Panc1 (cell line): ENCODE data around the gene PLEKHM2. TPM values are rescaled to one million over a fixed set of nuclear protein-coding genes. Genes with fewer than 3 reads are reported as not detected.

ENCODE experiments used
- ATAC-seq: fragments of 200-7000 bp; cut with Tn5 transposase; 2 replicates; pipeline ENCODE4 v1.9.1; 2020; ENCODE audit warnings: mild to moderate bottlenecking, moderate library complexity
- BruUV-seq: library from RNA; stranded (reverse); fragments of 400-500 nt; replicated peaks from 2 replicates; lab custom pipeline; 2021; lab: Mats Ljungman, UMichigan
- CTCF ChIA-PET: fragments of 300-600 bp; sonication (Branson Sonifier 250); formaldehyde crosslinking; loops from one replicate; lab custom pipeline; 2022; ENCODE audit warnings: antibody characterized with exemption; lab: Charles Lee
- POLR2A ChIA-PET: fragments of 300-600 bp; sonication (Branson Sonifier 250); formaldehyde crosslinking; loops from one replicate; lab custom pipeline; 2022; ENCODE audit warnings: antibody characterized with exemption; lab: Charles Lee
- DNase-seq: peaks from one replicate; pipeline ENCODE4 v3.0.0-alpha.2; 2010; ENCODE audit warnings: low read depth, low spot score
- H3K27ac ChIP-seq: 2 replicates; pipeline ENCODE4 v1.5.1; 2011; ENCODE audit warnings: mild to moderate bottlenecking, low read length, inconsistent platforms
- H3K27me3 ChIP-seq: fragments of 200-500 bp; sonication (Bioruptor generic); 2 replicates; pipeline ENCODE4 v1.6.0; 2014; ENCODE audit warnings: low read length, inconsistent platforms; ENCODE audit not compliant: control insufficient read depth, insufficient read depth
- H3K36me3 ChIP-seq: fragments of 200-500 bp; sonication (Bioruptor generic); 2 replicates; pipeline ENCODE4 v1.5.1; 2014; ENCODE audit warnings: inconsistent platforms, mild to moderate bottlenecking, low read length, moderate library complexity; ENCODE audit not compliant: control insufficient read depth, insufficient read depth
- H3K4me1 ChIP-seq: 2 replicates; pipeline ENCODE4 v1.5.1; 2011; ENCODE audit warnings: inconsistent platforms, mild to moderate bottlenecking, low read length, moderate library complexity; ENCODE audit not compliant: control insufficient read depth, insufficient read depth
- H3K4me3 ChIP-seq, 2 experiments: 2 replicates each; pipeline ENCODE4 v1.5.1; 2011 to 2012; ENCODE audit warnings: low read depth in 2 of 2, low read length in 2 of 2, mild to moderate bottlenecking in 2 of 2, inconsistent platforms in 1 of 2, moderate library complexity in 1 of 2
- H3K9me3 ChIP-seq: fragments of 200-500 bp; sonication (Bioruptor generic); 2 replicates; pipeline ENCODE4 v1.5.1; 2014; ENCODE audit warnings: low read depth, mild to moderate bottlenecking, inconsistent platforms, low read length, moderate library complexity; ENCODE audit not compliant: control insufficient read depth, insufficient read depth
- POLR2AphosphoS5 ChIP-seq: IDR thresholded peaks from 2 replicates; pipeline ENCODE4 v1.6.1; 2012; ENCODE audit warnings: mild to moderate bottlenecking, low read depth, low read length, moderate library complexity
- SIN3A ChIP-seq: IDR thresholded peaks from 2 replicates; pipeline ENCODE4 v1.6.1; 2012; ENCODE audit warnings: low read depth, mild to moderate bottlenecking, low read length, moderate library complexity, borderline replicate concordance; ENCODE audit not compliant: insufficient read depth
- TCF7L2 ChIP-seq: IDR thresholded peaks from 2 replicates; pipeline ENCODE4 v1.6.1; 2011; ENCODE audit warnings: mild to moderate bottlenecking, low read depth, low read length, inconsistent platforms
- in situ Hi-C: cut with HindIII; loops from 2 replicates; pipeline ENCODE4 v1.10.0; 2016; ENCODE audit warnings: low sequenced_read_pairs, low pct_unique_long_range_greater_than_20kb
- intact Hi-C: fragments of 100-400 bp; cut with micrococcal nuclease; formaldehyde crosslinking; loops from one replicate; pipeline ENCODE4 v1.10.0; 2022; ENCODE audit not compliant: unreplicated experiment
- total RNA-seq: library from RNA; stranded (reverse); gene quantifications from one replicate; pipeline ENCODE4 v1.2.1, GENCODE V29; 2021; ENCODE audit not compliant: unreplicated experiment
- TF ChIP-seq, protein P1 (sequence below), 2 experiments: IDR thresholded peaks; 2 replicates each; pipeline ENCODE4 v1.6.1; 2011 to 2012; ENCODE audit warnings: low read depth in 2 of 2, control low read depth in 1 of 2, low read length in 1 of 2, mild to moderate bottlenecking in 1 of 2, moderate library complexity in 1 of 2; ENCODE audit not compliant: insufficient read depth in 1 of 2
- TF ChIP-seq, protein P2 (sequence below): fragments of 450-650 bp; IDR thresholded peaks from 2 replicates; pipeline ENCODE4 v1.5.1; 2017; ENCODE audit warnings: mild to moderate bottlenecking

Gene PLEKHM2
- total RNA-seq, 1 experiment from 2014 or later, result 54.6 TPM

DNA sequence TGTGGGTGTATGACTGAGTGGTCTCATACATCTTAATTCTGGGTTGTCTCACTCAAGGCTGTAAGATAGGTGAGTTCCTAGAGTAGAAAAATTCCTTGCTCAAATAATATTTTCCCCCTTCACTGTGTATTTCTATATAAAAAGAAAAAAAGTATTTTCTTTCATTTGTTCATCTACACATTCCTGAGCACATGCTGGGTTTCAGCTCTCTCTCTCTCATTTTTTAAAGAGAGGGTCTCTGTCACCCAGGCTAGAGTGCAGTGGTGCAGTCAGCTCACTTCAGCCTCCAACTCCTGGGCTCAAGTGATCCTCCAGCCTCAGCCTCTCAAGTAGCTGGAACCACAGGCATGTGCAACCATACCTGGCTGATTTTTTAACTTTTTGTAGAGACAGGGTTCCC lies 44.9 kb upstream of the PLEKHM2 start:
- ChIA-PET POLR2A (no interaction called here), CTCF (no interaction called here)
- peaks cover 18% of the 10 kb centered on the region for H3K36me3 ChIP-seq
- no peak overlapping the region for H3K27ac ChIP-seq
- ATAC-seq, result no peak
- H3K9me3 ChIP-seq, result no peaks in the 10 kb centered on the region
- no peak overlapping the region for H3K4me3 ChIP-seq
- TF ChIP-seq TCF7L2, result no peak
- TF ChIP-seq POLR2AphosphoS5, result no peak
- TF ChIP-seq, protein P1, sequence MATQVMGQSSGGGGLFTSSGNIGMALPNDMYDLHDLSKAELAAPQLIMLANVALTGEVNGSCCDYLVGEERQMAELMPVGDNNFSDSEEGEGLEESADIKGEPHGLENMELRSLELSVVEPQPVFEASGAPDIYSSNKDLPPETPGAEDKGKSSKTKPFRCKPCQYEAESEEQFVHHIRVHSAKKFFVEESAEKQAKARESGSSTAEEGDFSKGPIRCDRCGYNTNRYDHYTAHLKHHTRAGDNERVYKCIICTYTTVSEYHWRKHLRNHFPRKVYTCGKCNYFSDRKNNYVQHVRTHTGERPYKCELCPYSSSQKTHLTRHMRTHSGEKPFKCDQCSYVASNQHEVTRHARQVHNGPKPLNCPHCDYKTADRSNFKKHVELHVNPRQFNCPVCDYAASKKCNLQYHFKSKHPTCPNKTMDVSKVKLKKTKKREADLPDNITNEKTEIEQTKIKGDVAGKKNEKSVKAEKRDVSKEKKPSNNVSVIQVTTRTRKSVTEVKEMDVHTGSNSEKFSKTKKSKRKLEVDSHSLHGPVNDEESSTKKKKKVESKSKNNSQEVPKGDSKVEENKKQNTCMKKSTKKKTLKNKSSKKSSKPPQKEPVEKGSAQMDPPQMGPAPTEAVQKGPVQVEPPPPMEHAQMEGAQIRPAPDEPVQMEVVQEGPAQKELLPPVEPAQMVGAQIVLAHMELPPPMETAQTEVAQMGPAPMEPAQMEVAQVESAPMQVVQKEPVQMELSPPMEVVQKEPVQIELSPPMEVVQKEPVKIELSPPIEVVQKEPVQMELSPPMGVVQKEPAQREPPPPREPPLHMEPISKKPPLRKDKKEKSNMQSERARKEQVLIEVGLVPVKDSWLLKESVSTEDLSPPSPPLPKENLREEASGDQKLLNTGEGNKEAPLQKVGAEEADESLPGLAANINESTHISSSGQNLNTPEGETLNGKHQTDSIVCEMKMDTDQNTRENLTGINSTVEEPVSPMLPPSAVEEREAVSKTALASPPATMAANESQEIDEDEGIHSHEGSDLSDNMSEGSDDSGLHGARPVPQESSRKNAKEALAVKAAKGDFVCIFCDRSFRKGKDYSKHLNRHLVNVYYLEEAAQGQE (IDR thresholded peaks at IDR 0.05; ENCODE audit: insufficient read depth in 1 of 2, low read depth in 2 of 2, low read length in 1 of 2), result no peak
- TF ChIP-seq SIN3A, result no peak
- TF ChIP-seq, protein P2, sequence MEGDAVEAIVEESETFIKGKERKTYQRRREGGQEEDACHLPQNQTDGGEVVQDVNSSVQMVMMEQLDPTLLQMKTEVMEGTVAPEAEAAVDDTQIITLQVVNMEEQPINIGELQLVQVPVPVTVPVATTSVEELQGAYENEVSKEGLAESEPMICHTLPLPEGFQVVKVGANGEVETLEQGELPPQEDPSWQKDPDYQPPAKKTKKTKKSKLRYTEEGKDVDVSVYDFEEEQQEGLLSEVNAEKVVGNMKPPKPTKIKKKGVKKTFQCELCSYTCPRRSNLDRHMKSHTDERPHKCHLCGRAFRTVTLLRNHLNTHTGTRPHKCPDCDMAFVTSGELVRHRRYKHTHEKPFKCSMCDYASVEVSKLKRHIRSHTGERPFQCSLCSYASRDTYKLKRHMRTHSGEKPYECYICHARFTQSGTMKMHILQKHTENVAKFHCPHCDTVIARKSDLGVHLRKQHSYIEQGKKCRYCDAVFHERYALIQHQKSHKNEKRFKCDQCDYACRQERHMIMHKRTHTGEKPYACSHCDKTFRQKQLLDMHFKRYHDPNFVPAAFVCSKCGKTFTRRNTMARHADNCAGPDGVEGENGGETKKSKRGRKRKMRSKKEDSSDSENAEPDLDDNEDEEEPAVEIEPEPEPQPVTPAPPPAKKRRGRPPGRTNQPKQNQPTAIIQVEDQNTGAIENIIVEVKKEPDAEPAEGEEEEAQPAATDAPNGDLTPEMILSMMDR, result no peak
- no peaks in the 10 kb centered on the region for H3K4me1 ChIP-seq
- BruUV-seq, result no TSS peak
- no peak for DNase-seq
- in situ Hi-C loops (no loop called here), intact Hi-C loops (no loop called here)
- no peaks in the 10 kb centered on the region for H3K27me3 ChIP-seq

GRCh38 chr1:15639931-15640330 lies 44.2 kb upstream of the PLEKHM2 start:
- Histone ChIP-seq H3K27me3 (no peaks in the 10 kb centered on the region), H3K27ac (no peak overlapping the region), H3K9me3 (no peaks in the 10 kb centered on the region), H3K36me3 (peaks cover 18% of the 10 kb centered on the region), H3K4me1 (no peaks in the 10 kb centered on the region), H3K4me3 (no peak overlapping the region)
- TF ChIP-seq, protein P1 (IDR thresholded peaks at IDR 0.05; ENCODE audit: insufficient read depth in 1 of 2, low read depth in 2 of 2, low read length in 1 of 2), result no peak
- TF ChIP-seq, protein P2, result no peak
- no peak for TF ChIP-seq TCF7L2
- TF ChIP-seq SIN3A, result no peak
- no peak for TF ChIP-seq POLR2AphosphoS5
- intact Hi-C loops, result no loop called here
- ATAC-seq (no peak), DNase-seq (no peak)
- no TSS peak for BruUV-seq
- in situ Hi-C loops, result no loop called here
- CTCF ChIA-PET, result no interaction called here
- POLR2A ChIA-PET, result no interaction called here
